PC-9 (cell line): ENCODE measurements around the gene MCCC2. TPM values are rescaled to one million over a fixed set of nuclear protein-coding genes. Genes with fewer than 3 reads are reported as not detected.
"Not testable (repeated sequence)": the region's sequence is repeated elsewhere in the genome, so short reads cannot be mapped to it uniquely, and the experiment has no call there.

Experiments
- Bru-seq: library from RNA; stranded (reverse); fragments of 400-500 nt; gene quantifications from one replicate; lab custom pipeline; 2021; lab: Mats Ljungman, UMichigan
- BruChase-seq, 2 experiments: library from RNA; stranded (reverse); fragments of 400-500 nt; gene quantifications; one replicate each; lab custom pipeline; 2021; lab: Mats Ljungman, UMichigan
- BruUV-seq: library from RNA; stranded (reverse); fragments of 400-500 nt; replicated peaks from 2 replicates; lab custom pipeline; 2021; lab: Mats Ljungman, UMichigan
- CTCF ChIA-PET: fragments of 300-600 bp; sonication (Branson Sonifier 250); formaldehyde crosslinking; loops from one replicate; lab custom pipeline; 2022; ENCODE audit warnings: antibody characterized with exemption; lab: Charles Lee
- POLR2A ChIA-PET: fragments of 300-600 bp; sonication (Branson Sonifier 250); formaldehyde crosslinking; loops from one replicate; lab custom pipeline; 2022; ENCODE audit warnings: antibody characterized with exemption; ENCODE audit not compliant: unreplicated experiment; lab: Charles Lee
- DNase-seq, 2 experiments: peaks; one replicate each; pipeline versions ENCODE4 v3.0.0 to v3.0.0-alpha.2; 2015 to 2022; ENCODE audit warnings: mixed read lengths in 1 of 2
- H2AFZ ChIP-seq: fragments of 200-600 bp; sonication (generic); 2 replicates; pipeline ENCODE4 v1.8.1; 2017; ENCODE audit warnings: antibody characterized with exemption
- H3F3A ChIP-seq: fragments of 200-600 bp; sonication (generic); 2 replicates; pipeline ENCODE4 v1.8.1; 2017; ENCODE audit warnings: antibody characterized with exemption, mild to moderate bottlenecking, low read depth; ENCODE audit not compliant: insufficient read depth
- H3K27ac ChIP-seq: fragments of 200-600 bp; sonication (generic); 2 replicates; pipeline ENCODE4 v1.6.1; 2016; ENCODE audit warnings: mixed run types
- H3K27me3 ChIP-seq: fragments of 200-600 bp; sonication (generic); 2 replicates; pipeline ENCODE4 v1.6.1; 2016; ENCODE audit warnings: low read depth, mixed run types; ENCODE audit not compliant: insufficient read depth
- H3K36me3 ChIP-seq: fragments of 200-600 bp; sonication (generic); 2 replicates; pipeline ENCODE4 v1.6.1; 2016; ENCODE audit warnings: low read depth, mixed run types
- H3K4me1 ChIP-seq: fragments of 200-600 bp; sonication (generic); replicated peaks from 2 replicates; pipeline ENCODE4 v1.6.1; 2016; ENCODE audit warnings: mixed run types; ENCODE audit not compliant: insufficient read depth
- H3K4me2 ChIP-seq: fragments of 200-600 bp; sonication (generic); 2 replicates; pipeline ENCODE4 v1.6.1; 2017; ENCODE audit warnings: mixed run types
- H3K4me3 ChIP-seq: fragments of 200-600 bp; sonication (generic); 2 replicates; pipeline ENCODE4 v1.6.1; 2016; ENCODE audit warnings: mixed run types
- H3K79me2 ChIP-seq: fragments of 200-600 bp; sonication (generic); 2 replicates; pipeline ENCODE4 v1.6.1; 2017; ENCODE audit warnings: low read depth, mixed run types
- H3K9me2 ChIP-seq: fragments of 200-600 bp; sonication (generic); 2 replicates; pipeline ENCODE4 v1.8.1; 2017; ENCODE audit warnings: mild to moderate bottlenecking; ENCODE audit not compliant: insufficient read depth
- H3K9me3 ChIP-seq: fragments of 200-600 bp; sonication (generic); 2 replicates; pipeline ENCODE4 v1.8.1; 2016; ENCODE audit warnings: low read depth; ENCODE audit not compliant: insufficient read depth
- H4K20me1 ChIP-seq: fragments of 200-600 bp; sonication (generic); 2 replicates; pipeline ENCODE4 v1.8.1; 2017; ENCODE audit not compliant: insufficient read depth
- EZH2 ChIP-seq: fragments of 200-600 bp; sonication (generic); IDR thresholded peaks from 2 replicates; pipeline ENCODE4 v1.8.0; 2017; ENCODE audit warnings: antibody characterized with exemption, low read depth
- intact Hi-C: fragments of 100-400 bp; cut with micrococcal nuclease; formaldehyde crosslinking; loops from one replicate; pipeline ENCODE4 v1.10.0; 2022; ENCODE audit not compliant: unreplicated experiment
- long read RNA-seq: library from polyadenylated mRNA; stranded (forward); transcript quantifications from one replicate; pipeline ENCODE4 v2.0.0, GENCODE V29; 2022
- total RNA-seq: library from RNA; stranded (reverse); gene quantifications from 2 replicates; pipeline ENCODE4 v1.2.3, GENCODE V29; 2021
- TF ChIP-seq, protein P1 (sequence below): fragments of 200-600 bp; sonication (generic); conservative IDR thresholded peaks from 2 replicates; pipeline ENCODE4 v1.6.1; 2017; ENCODE audit warnings: mixed run types, antibody characterized with exemption, mild to moderate bottlenecking, moderate library complexity

MCCC2 gene
- total RNA-seq (77.3 and 87.0 TPM in 2 replicates), Bru-seq, nascent RNA (percentile 80 among the genes with signal in this experiment), BruChase-seq, experiment 1, labeled RNA remaining after a 2-hour chase (percentile 79 among the genes with signal in this experiment), BruChase-seq, experiment 2, labeled RNA remaining after a 6-hour chase (percentile 77 among the genes with signal in this experiment)
- long read RNA-seq, transcript MCCC2-201 (17 exons, 3,665 nt) = major isoform, 41 of 79 reads
- long read RNA-seq, partial matches to known transcripts = 3 of 79 reads
- long read RNA-seq, other reads (novel, unspliced or antisense) = 32 of 79 reads

DNA sequence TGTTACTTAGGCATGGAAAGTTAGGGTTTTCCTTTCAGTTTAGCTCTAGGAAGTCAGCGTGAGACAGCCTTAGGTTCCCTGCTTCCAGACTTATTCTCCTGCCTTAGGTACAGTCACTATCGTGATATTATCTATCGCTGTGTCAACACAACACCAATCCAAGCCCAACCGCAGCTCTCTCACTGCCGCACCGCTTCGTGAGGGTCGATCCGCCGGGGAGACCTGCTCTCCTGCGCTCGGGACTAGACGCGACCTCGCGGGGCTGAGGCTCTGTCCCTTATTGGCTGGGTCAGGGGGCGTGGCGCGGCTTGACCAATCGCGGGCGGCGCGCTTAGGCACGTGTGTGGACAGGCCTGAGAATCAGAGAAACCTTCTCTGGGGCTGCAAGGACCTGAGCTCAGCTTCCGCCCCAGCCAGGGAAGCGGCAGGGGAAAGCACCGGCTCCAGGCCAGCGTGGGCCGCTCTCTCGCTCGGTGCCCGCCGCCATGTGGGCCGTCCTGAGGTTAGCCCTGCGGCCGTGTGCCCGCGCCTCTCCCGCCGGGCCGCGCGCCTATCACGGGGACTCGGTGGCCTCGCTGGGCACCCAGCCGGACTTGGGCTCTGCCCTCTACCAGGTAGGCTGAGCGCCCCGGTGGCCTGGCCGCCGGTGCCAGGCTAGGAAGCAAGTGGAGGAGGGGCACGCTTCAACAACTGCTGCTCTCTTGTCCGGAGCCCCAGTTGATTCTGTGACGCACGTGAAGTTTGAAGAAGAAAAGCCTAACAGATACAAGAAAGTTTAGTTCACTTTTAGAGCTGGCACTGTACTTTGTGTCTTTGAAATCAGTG, at the start of gene MCCC2:
TSS of gene MCCC2 (plus strand) at position 400 of the 825 bp plus-strand sequence. CDS start at position 486, 86 bp downstream.
- TSS peak; percentile 58 for BruUV-seq
- intact Hi-C loops = loop anchor here (2.0 kb wide), 1 partner anchor 14 kb away; no protein-coding TSS in a partner anchor

GRCh38 chr5:71537687-71538086, 49.5 kb upstream of the MCCC2 start:
- Histone ChIP-seq H3K27me3 (no peaks in the 10 kb centered on the region), H3K9me2 (no peaks in the 10 kb centered on the region), H3F3A (no peaks in the 10 kb centered on the region), H4K20me1 (peaks cover 3% of the 10 kb centered on the region; the same call in 1 of the 2 replicates), H3K4me3 (no peak overlapping the region), H3K4me1 (no peaks in the 10 kb centered on the region), H3K36me3 (peaks cover 26% of the 10 kb centered on the region), H2AFZ (no peak overlapping the region), H3K79me2 (no peaks in the 10 kb centered on the region), H3K9me3 (no peaks in the 10 kb centered on the region), H3K27ac (no peak overlapping the region), H3K4me2 (no peak overlapping the region)
- BruUV-seq = no TSS peak
- intact Hi-C loops = no loop called here
- POLR2A ChIA-PET = no interaction called here
- DNase-seq = no peak
- TF ChIP-seq, protein P1, sequence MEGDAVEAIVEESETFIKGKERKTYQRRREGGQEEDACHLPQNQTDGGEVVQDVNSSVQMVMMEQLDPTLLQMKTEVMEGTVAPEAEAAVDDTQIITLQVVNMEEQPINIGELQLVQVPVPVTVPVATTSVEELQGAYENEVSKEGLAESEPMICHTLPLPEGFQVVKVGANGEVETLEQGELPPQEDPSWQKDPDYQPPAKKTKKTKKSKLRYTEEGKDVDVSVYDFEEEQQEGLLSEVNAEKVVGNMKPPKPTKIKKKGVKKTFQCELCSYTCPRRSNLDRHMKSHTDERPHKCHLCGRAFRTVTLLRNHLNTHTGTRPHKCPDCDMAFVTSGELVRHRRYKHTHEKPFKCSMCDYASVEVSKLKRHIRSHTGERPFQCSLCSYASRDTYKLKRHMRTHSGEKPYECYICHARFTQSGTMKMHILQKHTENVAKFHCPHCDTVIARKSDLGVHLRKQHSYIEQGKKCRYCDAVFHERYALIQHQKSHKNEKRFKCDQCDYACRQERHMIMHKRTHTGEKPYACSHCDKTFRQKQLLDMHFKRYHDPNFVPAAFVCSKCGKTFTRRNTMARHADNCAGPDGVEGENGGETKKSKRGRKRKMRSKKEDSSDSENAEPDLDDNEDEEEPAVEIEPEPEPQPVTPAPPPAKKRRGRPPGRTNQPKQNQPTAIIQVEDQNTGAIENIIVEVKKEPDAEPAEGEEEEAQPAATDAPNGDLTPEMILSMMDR = no peak
- no peak for TF ChIP-seq EZH2
- CTCF ChIA-PET = no interaction called here

More for the DNA sequence above, at the start of gene MCCC2:
- H3K9me2 ChIP-seq = no peaks in the 10 kb centered on the region
- no peaks in the 10 kb centered on the region; the same call in 1 of the 2 replicates for H3K36me3 ChIP-seq
- peaks cover 47% of the 10 kb centered on the region for H3K79me2 ChIP-seq
- ChIA-PET CTCF (interaction anchor here (0.6 to 1.9 kb wide), 2 partner anchors 14 kb away, joined by 6 to 14 read pairs; no protein-coding TSS in a partner anchor), POLR2A (interaction anchor here (0.6 to 1.0 kb wide), 5 partner anchors 9 to 511 kb away, joined by 3 to 7 read pairs (median 4); no protein-coding TSS in a partner anchor)
- H3F3A ChIP-seq = peaks cover 22% of the 10 kb centered on the region
- peak; percentile 96 to 97 for DNase-seq
- H3K27me3 ChIP-seq = no peaks in the 10 kb centered on the region
- H3K4me2 ChIP-seq = peak within 1 kb of the TSS; percentile 78
- H3K4me1 ChIP-seq = peaks cover 23% of the 10 kb centered on the region
- H3K9me3 ChIP-seq = no peaks in the 10 kb centered on the region; the same call in 1 of the 2 replicates
- no peaks in the 10 kb centered on the region for H4K20me1 ChIP-seq
- H2AFZ ChIP-seq = peak within 1 kb of the TSS; percentile 93
- H3K4me3 ChIP-seq = peak within 1 kb of the TSS; percentile 73
- TF ChIP-seq, protein P1 = no peak
- TF ChIP-seq EZH2 = no peak
- H3K27ac ChIP-seq = peak within 1 kb of the TSS; percentile 70

DNA sequence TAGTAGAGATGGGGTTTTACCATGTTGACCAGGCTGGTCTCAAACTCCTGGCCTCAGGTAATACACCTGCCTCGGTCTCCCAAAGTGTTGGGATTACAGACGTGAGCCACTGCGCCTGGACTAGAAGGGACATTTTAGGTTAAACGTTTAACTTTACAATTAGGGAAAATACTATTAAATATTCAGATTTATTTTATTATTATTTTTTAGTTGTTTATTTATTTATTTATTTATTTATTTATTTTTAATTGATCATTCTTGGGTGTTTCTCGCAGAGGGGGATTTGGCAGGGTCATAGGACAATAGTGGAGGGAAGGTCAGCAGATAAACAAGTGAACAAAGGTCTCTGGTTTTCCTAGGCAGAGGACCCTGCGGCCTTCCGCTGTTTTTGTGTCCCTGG, 36.3 kb upstream of the MCCC2 start:
- intact Hi-C loops, H3K79me2 ChIP-seq, POLR2A ChIA-PET, H2AFZ ChIP-seq, BruUV-seq, H4K20me1 ChIP-seq, H3K4me3 ChIP-seq, H3K4me1 ChIP-seq, H3K9me2 ChIP-seq, H3K27ac ChIP-seq, H3K27me3 ChIP-seq, CTCF ChIA-PET, H3F3A ChIP-seq, DNase-seq, H3K4me2 ChIP-seq, H3K9me3 ChIP-seq: not testable (repeated sequence)
- peaks cover 11% of the 10 kb centered on the region for H3K36me3 ChIP-seq

- H3K4me3 ChIP-seq, intact Hi-C loops, H3K9me3 ChIP-seq, H2AFZ ChIP-seq, H3F3A ChIP-seq, BruUV-seq, CTCF ChIA-PET, H4K20me1 ChIP-seq, H3K4me1 ChIP-seq, DNase-seq, H3K4me2 ChIP-seq, H3K27ac ChIP-seq, H3K79me2 ChIP-seq, POLR2A ChIA-PET, H3K27me3 ChIP-seq, H3K9me2 ChIP-seq: not testable (repeated sequence)
- peaks cover 12% of the 10 kb centered on the region for H3K36me3 ChIP-seq
Measured at GRCh38 chr5:71551582-71551981, 35.6 kb upstream of the MCCC2 start.

- H3F3A ChIP-seq, H3K4me3 ChIP-seq, H3K4me2 ChIP-seq, H3K27me3 ChIP-seq, DNase-seq, H3K27ac ChIP-seq, H4K20me1 ChIP-seq, BruUV-seq, POLR2A ChIA-PET, H3K4me1 ChIP-seq, intact Hi-C loops, H2AFZ ChIP-seq, H3K9me3 ChIP-seq, H3K79me2 ChIP-seq, CTCF ChIA-PET, H3K9me2 ChIP-seq: not testable (repeated sequence)
- H3K36me3 ChIP-seq = peaks cover 14% of the 10 kb centered on the region
Measured at GRCh38 chr5:71552026-71552749, 35.0 kb upstream of the MCCC2 start.
